H1 (cell line): ENCODE data around the gene SHISA9. TPM values are rescaled to one million over a fixed set of nuclear protein-coding genes. Genes with fewer than 3 reads are reported as not detected.

Experiments used
- EGR1 ChIP-seq: IDR thresholded peaks from 2 replicates; pipeline ENCODE4 v1.6.1; 2011; ENCODE audit warnings: low read depth, low read length, borderline replicate concordance
- EP300 ChIP-seq, 2 experiments: IDR thresholded peaks; 1 replicate in 1 of 2; 2 replicates in 1 of 2; pipeline ENCODE4 v1.6.1; 2011 to 2012; ENCODE audit warnings: low read depth in 2 of 2, low read length in 2 of 2, mild to moderate bottlenecking in 2 of 2, borderline replicate concordance in 1 of 2, inconsistent platforms in 1 of 2, moderate library complexity in 1 of 2
- TBP ChIP-seq: IDR thresholded peaks from 2 replicates; pipeline ENCODE4 v1.6.1; 2011; ENCODE audit warnings: low read depth, low read length, improper control_type of control experiment
- polyA plus RNA-seq, 7 experiments: library from polyadenylated mRNA; depleted of rRNA in 3 of 7; stranded (reverse) in 5 of 7; unstranded in 2 of 7; fragments of >200 nt in 5 of 7; fragments of 200-250 nt in 2 of 7; gene quantifications; 1 replicate in 5 of 7; 2 replicates in 1 of 7; 4 replicates in 1 of 7; pipeline versions ENCODE4 v1.2.1 to v1.2.3, GENCODE V29; 2011 to 2013; ENCODE audit warnings: missing spikeins in 2 of 7, mixed read lengths in 2 of 7
- total RNA-seq: library from RNA; stranded (reverse); fragmentation: NEBNext Ultra II Directional; extraction: Animal tissue kit (Norgen Biotek cat#: 25700); gene quantifications from 2 replicates; pipeline ENCODE4 v1.2.1, GENCODE V29; 2021
- TF ChIP-seq, protein P1 (sequence below): IDR thresholded peaks from 2 replicates; pipeline ENCODE4 v1.6.1; 2011; ENCODE audit warnings: low read depth, mild to moderate bottlenecking, low read length; ENCODE audit not compliant: insufficient read depth

Gene SHISA9
- total and polyA plus RNA-seq, 2 of the 8 experiments (the other 6 are each of a cell fraction or from before 2014, with no cell fraction given): 25.6 to 39.8 TPM

DNA sequence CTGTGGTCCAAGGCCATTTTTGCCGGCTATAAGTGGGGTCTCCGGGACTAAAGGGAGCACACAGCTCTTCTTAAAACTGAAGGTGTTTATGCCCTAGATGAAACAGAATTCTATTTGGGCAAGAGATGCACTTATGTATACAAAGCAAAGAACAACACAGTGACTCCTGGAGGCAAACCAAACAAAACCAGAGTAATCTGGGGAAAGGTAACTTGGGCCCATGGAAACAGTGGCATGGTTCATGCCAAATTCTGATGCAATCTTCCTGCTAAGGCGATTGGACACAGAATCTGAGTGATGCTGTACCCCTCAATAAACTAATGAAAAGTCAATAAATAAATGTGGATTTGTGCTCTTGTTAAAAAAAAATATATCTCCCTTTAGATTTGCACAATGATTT lies 20.2 kb upstream of the SHISA9 start (continued):
- no peak for TF ChIP-seq TBP
- TF ChIP-seq EP300 (IDR thresholded peaks at IDR 0.05; ENCODE audit: borderline replicate concordance in 1 of 2, low read depth in 2 of 2, low read length in 2 of 2): no peak
- no peak for TF ChIP-seq EGR1
- TF ChIP-seq, protein P1, sequence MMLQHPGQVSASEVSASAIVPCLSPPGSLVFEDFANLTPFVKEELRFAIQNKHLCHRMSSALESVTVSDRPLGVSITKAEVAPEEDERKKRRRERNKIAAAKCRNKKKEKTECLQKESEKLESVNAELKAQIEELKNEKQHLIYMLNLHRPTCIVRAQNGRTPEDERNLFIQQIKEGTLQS: no peak
